Medulla oblongata (tissue), 1 donor: ENCODE data around the gene SLC4A1.

Source experiments
- DNase-seq: peaks from one replicate; pipeline ENCODE4 v3.0.0-alpha.2; 2015; ENCODE audit errors: extremely low spot score

Gene SLC4A1

DNA sequence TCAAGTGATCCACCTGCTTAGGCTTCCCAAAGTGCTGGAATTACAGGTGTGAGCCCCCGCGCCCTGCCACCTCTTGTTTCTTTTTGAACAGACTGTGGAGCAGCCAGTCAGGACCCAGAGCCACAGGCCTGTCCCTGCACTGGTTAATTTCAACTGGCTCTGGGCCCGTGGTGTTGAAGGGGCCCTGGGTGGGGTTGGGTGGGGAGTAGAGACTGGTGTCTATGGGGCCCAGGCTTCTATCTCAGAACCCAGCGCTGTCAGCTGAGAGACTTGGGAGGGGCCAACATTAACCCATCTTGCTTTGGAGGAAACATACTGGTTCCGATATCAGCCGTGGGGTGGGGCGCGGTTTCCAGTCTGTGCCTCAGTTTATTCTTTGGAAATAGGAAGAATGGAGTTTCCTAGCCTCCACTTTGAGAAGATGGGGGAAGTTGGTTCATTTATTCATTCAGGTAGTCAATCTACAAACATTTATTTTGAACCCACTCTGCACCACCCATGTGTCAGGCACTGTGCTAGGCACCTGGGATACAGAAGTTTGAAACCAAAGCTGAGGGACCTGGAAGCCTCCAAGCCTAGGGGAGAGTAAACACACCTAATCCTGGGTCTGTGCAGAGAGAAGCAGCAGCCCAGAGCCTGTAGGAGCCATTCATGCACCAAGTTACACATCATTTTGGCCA is 15.5 kb upstream of the SLC4A1 start:
- no peak for DNase-seq

- no peak for DNase-seq
Measured at GRCh38 chr17:44282264-44282663, 14.3 kb upstream of the SLC4A1 start.

DNA sequence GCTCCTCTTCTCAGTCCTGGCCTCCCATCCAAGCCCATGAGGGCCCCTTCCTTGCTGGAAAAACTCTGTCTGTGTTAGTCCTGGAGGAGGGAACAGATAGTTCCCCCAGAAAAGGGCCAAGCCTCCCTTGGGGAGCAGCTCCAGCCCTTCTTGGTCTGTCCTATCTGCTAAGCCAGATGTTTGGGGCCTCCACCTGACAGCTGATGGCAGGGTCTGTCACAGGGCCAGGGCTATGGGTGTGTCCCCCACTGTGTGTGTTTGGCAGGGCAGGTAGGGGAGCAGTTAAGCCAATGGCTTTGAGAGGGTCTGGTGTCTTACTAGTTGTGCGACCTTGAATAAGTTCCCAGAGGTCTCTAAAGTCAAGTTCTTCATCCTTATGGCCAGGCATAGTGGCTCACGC is 13.6 kb upstream of the SLC4A1 start:
- no peak for DNase-seq

DNA sequence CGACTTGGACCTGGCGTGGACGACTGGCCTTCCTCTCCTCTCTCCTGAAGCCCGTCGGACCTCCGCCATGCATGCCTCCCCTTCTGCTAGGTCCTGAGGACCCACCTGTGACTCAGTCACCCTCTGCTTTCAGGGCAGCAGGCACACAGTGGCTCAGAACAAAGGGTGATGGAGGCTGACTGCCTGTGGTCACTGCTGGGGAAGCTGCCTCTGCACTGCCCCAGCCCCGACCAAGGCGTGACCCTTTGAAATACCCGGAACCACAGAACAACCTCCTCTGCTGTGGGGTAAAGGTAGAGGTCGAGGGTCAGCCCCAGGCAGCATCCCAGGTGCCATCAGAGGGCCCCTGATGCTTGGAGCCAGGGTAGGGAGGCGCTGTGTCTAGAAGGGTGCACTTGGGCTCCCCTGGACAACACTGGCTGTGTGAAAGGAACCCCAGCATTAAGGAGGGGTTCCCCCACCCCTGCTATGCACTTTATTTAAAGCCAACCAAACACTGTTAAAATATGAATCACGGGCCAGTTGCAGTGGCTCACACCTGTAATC is 12.5 kb upstream of the SLC4A1 start:
- DNase-seq: no peak

GRCh38 chr17:44279666-44280391 is 11.9 kb upstream of the SLC4A1 start:
- peak; percentile 81 for DNase-seq

DNA sequence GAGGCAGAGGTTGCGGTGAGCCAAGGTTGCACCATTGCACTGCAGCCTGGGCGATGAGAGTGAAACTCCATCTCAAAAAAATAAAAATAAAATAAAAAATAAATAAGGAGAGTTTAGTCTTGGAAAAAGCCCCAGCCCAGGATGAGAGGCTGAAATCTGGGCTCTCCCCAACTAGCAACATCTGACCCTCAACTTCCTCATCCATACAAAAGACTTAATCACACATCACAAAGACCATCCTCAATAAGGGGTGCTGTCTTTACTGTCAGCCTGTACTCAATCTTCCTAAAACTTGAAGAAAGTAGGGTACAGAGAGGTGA is 11.4 kb upstream of the SLC4A1 start:
- no peak for DNase-seq

- DNase-seq: no peak
Measured at GRCh38 chr17:44277976-44278375, 10.0 kb upstream of the SLC4A1 start.

DNA sequence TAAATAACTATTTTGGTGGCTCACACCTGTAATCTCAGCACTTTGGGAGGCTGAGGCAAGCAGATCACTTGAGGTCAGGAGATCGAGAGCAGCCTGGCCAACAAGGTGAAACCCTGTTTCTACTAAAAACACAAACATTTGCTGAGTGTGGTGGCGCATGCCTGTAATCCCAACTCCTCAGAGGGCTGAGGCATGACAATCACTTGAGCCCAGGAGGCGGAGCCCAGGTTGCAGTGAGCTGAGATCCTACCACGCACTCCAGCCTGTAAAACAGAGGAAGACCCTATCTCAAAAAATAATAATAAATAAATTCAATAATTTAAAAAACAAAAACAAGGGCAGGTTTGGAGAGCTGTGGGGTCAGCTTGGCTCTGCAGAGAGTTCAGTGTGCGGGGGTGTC is 5.7 kb upstream of the SLC4A1 start:
- DNase-seq: no peak

DNA sequence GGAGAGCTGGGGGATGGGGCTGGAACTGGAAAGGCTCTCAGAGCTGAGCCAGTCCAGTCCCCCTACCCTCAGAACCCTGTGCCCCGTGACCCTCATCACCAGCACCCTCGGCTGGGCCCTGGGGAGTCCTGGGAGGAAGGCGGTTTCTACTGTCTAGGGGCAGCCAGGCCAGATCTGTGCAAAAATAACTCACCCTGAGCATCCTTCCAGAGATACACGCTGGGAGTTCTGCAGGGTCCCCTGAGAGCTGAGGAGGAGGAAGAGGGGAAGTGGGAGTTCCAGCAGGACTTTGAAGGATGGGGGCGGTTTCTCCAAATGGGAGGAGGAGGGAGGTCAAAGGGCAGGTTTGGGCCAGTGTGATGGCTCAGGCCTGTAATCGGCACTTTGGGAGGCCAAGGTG is 5.0 kb upstream of the SLC4A1 start:
- no peak for DNase-seq

DNA sequence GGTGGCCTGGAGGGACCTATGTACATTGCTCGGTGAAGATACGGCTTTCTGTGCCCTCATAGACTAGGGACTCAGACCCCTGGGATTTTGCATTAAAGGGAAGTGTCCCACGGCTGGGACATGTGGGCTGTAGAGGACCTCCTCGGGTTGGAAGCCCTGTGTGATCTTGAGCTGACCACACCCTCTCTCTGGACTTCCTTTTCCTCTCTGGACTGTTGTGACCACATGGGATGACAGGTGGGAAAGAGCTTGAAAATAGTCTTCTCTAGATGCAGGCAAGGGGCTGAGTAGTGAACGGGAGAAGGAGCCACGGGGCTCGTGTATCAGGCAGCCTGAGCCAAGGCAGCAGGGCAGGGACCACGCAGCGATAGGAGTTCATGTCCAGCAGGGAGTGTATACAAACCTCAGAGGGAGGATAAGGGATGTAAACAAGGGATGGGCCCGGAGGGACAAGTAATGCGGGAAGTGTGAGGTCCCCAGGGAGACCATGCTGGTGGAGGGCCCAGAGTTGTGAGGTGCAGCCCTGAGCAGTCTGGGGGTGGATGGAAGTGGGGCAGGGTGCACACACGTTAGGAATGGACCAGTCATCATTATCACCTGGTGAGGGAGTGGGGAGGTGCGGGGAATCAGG is 4.5 kb upstream of the SLC4A1 start:
- DNase-seq: no peak

DNA sequence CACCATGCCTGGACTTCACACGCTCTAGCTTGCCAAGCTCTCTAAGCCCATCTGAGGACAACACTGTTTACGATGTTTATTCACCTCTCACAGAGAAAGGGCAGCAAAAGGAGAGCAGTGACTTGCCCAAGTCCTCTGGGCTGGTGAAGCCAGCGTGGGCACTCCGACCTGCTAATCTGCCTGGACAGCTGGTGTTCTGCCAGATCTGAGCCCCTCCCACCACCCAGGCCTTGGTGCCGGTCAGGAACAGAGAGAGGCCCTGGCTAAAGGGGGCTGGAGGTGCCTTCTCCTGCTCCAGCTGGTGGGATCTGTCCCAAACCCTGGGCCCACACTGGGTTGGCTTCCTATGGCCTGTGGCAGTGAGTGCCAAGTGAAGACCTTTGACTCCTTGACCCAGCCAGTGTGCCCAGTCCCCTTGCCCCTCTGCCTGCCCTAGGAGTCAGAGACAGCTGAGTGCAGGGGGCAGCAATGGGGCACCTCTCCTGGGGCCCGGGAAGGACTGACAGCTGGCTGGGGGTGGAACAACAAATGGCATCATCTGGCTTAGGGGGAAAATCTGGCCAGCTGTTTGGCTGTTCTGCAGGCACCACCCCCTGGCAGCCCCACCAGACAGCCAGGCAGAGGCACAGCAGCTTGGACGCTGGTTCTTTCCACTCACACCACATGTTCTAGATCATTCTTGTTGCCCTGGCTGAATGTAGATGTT is 1.8 kb upstream of the SLC4A1 start:
- DNase-seq: no peak

GRCh38 chr17:44268709-44269534 is 987 bp upstream of the SLC4A1 start:
- DNase-seq: no peak

GRCh38 chr17:44267165-44267455 is 825 bp downstream of the SLC4A1 start:
- DNase-seq: no peak

DNA sequence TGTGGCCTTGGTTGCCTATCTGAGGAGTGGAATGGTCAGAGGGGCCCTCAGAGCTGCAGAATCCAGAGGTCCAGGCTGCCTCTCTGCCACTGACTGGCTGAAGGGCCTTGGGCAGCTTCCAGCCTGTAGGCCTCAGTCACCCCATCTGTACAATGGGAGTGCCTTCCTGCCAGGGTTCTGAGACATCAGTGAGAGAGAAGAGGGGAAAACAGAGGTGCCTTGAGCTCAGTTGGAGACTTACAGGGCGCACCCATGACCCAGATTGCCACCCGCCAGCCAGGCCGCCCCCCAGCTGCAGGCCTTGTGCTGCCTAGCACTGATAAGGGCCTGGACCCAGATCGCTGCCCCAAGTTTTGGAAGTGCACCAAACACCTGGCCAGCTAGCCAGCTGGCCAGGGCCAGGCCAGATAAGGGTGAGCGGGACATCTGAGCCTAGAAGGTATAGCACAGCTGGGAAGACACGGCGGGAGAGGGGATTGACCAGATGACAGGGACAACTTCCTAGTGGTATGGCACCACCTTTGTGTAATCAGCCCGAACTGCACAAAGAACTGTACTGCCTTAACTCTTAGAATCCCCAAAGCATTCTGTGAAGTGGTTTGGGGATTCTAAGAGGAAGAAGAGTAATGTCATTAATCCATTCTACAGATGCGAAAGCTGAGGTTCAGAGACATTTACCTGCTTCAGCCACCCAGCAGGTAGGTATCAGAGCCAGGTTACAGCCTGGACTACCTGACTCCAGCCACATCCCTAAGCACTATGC is 1.4 kb downstream of the SLC4A1 start:
- DNase-seq: no peak

GRCh38 chr17:44263345-44263902 is 4.5 kb downstream of the SLC4A1 start:
- no peak for DNase-seq

DNA sequence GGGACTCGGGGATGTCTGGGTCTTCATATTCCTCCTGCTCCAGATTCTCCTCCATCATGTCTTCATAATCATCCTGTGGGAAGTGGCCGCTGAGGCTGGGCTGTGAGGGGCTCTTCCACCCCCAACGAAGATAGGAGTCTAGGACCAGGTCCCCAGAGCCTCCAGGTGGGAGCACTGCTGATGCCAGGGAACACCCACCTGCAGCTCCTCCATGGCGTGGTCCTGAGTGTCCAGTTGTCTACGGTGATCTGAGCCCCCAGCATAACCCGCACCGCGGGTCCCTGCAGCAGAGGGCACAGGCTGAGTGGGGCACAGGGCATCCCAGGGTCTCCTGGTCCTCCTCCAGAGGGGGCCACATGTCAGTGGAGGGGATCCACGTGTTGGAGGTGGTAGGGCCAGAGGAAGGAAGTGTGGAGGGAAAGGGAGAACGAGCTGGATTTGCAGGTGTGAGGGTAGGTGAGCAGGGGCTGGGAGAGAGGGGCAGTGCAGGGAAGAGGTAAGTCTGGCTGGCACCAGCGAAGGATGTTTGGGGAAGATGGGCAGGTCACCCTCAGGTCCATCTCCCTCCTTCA is 5.2 kb downstream of the SLC4A1 start:
- no peak for DNase-seq

- DNase-seq: no peak
Measured at GRCh38 chr17:44260296-44260695, 7.6 kb downstream of the SLC4A1 start.

- DNase-seq: no peak
Measured at GRCh38 chr17:44258811-44259351, 9.1 kb downstream of the SLC4A1 start.

DNA sequence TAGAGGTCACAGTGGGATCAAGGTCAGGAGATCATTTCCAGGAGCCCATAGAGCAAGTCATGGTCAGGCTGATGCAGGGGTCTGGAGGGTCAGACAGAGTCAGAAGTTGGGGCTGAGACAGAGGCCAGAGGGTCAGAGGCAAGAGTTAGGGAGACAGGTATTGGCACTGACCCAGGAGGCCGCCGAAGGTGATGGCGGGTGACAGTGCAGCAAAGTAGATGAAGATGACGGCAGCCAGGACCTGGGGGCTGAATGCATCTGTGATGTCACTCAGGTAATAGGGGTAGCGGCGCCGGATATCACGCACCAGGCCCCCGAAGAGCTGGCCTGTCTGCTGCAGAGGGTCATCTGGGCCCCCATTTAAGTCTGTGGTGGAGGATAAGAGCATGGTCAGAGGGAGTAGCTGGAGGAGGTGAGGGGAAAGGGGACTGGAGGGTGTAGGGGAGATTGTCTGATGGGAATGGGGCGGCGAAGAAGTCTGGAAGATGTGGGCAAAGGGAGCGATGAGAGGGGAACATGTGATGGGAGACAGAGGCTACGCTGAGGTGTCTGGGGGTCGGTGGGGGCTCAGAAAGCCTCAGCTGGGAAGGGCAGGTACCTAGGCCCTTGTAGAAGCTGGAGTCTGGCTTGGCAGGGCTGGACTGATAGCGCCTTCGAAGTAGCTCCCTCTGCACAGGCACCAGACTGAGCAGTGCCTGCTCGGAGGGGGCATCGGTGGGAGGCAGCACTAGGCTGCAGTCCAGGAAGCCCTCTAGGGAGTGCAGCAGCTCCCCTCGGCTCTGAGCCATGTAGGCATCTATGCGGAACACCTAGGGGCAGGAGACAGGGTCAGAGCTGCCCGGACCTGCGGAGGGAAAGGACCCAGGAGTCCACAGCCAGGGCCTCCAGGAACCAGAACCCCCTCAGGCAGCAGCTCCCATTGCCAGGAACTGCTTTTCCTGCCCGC is 9.8 kb downstream of the SLC4A1 start:
- DNase-seq: no peak
